ENCODE data around the gene KMT2A. TPM values are rescaled to one million over a fixed set of nuclear protein-coding genes. Genes with fewer than 3 reads are reported as not detected.
A peak's percentile ranks its signal among the peaks of the same experiment; 100 is the strongest.

KMT2A gene
- total and polyA plus RNA-seq, 10 of the 15 experiments (the other 5 are each of a cell fraction or from before 2014, with no cell fraction given) = 6.1 to 56.9 (median 25.4) TPM

DNA sequence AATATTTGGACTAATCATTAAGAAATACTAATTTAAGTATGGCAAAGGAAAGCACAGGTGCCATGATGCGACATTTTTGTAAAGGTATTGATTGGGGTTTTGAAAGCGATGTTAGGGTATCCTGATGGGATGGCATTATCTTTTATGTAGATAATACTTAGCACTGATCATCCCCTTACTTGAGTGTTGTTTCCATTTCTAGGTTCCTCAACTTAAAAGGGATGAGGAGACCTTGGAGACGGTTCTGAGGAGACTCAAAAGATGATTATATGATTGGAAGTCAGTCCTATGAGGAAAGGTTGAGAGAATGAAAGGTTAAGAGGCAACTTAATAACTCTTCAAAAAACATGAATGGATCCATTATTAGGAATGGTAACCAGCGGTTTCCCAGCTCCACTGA is 11.1 kb downstream of the KMT2A start:
- Histone ChIP-seq H4K20me1 (ENCODE audit: control insufficient read depth, insufficient read depth) (no peaks in the 10 kb centered on the region), H3K4me3 (no peak overlapping the region)
- no peak for DNase-seq (ENCODE audit: low read depth, low spot score)

More for the DNA sequence above, 11.1 kb downstream of the KMT2A start:
- Histone ChIP-seq H3K27me3 (replicated peaks in 1 of 2; ENCODE audit: control insufficient read depth in 2 of 2, insufficient read depth in 2 of 2, low read length in 1 of 2) (no peaks in the 10 kb centered on the region), H3K9ac (ENCODE audit: control insufficient read depth, insufficient read depth, low read length) (no peak overlapping the region), H3K4me2 (ENCODE audit: control insufficient read depth, insufficient read depth) (0 out of 2 replicates have a peak overlapping the region, but pooled peaks have one; percentile 62), H3K36me3 (ENCODE audit: control insufficient read depth in 2 of 2, insufficient read depth in 2 of 2, low read length in 1 of 2) (peaks cover 0 to 9% of the 10 kb centered on the region in 2 experiments; a peak in 1 of 4 replicates), H2AFZ (ENCODE audit: control insufficient read depth, low read depth, low read length) (no peak overlapping the region), H3K79me2 (ENCODE audit: control insufficient read depth, insufficient read depth, low read length) (peaks cover 88% of the 10 kb centered on the region), H3K27ac (ENCODE audit: control insufficient read depth, insufficient read depth) (peak overlapping the region; percentile 62; the same call in 1 of the 2 replicates), H3K9me3 (replicated peaks; ENCODE audit: control insufficient read depth, insufficient read depth, low read length) (no peaks in the 10 kb centered on the region), H3K4me1 (ENCODE audit: control insufficient read depth, insufficient read depth, low read length) (peaks cover 34% of the 10 kb centered on the region)
- RAD21 ChIA-PET (ENCODE audit: unreplicated experiment) = interaction anchor here (0.7 to 1.7 kb wide), 6 partner anchors 8 to 342 kb away, joined by 3 to 16 read pairs (median 3); no protein-coding TSS in a partner anchor
- intact Hi-C loops (cut with micrococcal nuclease; ENCODE audit: unreplicated experiment) = no loop called here
- POLR2A ChIA-PET = interaction anchor here (0.5 to 2.0 kb wide), 3 partner anchors 8 to 125 kb away, joined by 3 to 14 read pairs (median 7); partner anchors contain the start of genes ARCN1 and KMT2A
- in situ Hi-C loops (cut with MboI) = no loop called here
- ATAC-seq = no peak
- 99% methylated on average over 4 of the region's 4 CpGs for WGBS (ENCODE audit: insufficient coverage, insufficient replicate concordance, low lambda C conversion rate, missing lambda C conversion rate)
- FAIRE-seq = no peak
- SMC1A ChIA-PET (ENCODE audit: uncharacterized antibody, unreplicated experiment) = interaction anchor here (0.8 to 2.5 kb wide), 12 partner anchors 9 to 245 kb away, joined by 3 to 11 read pairs (median 4); partner anchors contain the start of gene KMT2A
- CTCF ChIA-PET = interaction anchor here (0.6 to 2.0 kb wide), 4 partner anchors 8 to 515 kb away, joined by 3 to 10 read pairs (median 3); no protein-coding TSS in a partner anchor
- no TSS peak for BruUV-seq (replicated peaks)
- TF ChIP-seq BHLHE40 (IDR thresholded peaks at IDR 0.05; ENCODE audit: borderline replicate concordance in 1 of 2, low read depth in 2 of 2, low read length in 1 of 2) (no peak), CBFB (IDR thresholded peaks at IDR 0.05; ENCODE audit: low read depth) (no peak), RAD21 (IDR thresholded peaks at IDR 0.05; ENCODE audit: insufficient read depth, low read depth, low read length) (no peak), SRF (IDR thresholded peaks at IDR 0.05; ENCODE audit: low read depth in 2 of 2, low read length in 2 of 2) (no peak)
- TF ChIP-seq, protein P1, sequence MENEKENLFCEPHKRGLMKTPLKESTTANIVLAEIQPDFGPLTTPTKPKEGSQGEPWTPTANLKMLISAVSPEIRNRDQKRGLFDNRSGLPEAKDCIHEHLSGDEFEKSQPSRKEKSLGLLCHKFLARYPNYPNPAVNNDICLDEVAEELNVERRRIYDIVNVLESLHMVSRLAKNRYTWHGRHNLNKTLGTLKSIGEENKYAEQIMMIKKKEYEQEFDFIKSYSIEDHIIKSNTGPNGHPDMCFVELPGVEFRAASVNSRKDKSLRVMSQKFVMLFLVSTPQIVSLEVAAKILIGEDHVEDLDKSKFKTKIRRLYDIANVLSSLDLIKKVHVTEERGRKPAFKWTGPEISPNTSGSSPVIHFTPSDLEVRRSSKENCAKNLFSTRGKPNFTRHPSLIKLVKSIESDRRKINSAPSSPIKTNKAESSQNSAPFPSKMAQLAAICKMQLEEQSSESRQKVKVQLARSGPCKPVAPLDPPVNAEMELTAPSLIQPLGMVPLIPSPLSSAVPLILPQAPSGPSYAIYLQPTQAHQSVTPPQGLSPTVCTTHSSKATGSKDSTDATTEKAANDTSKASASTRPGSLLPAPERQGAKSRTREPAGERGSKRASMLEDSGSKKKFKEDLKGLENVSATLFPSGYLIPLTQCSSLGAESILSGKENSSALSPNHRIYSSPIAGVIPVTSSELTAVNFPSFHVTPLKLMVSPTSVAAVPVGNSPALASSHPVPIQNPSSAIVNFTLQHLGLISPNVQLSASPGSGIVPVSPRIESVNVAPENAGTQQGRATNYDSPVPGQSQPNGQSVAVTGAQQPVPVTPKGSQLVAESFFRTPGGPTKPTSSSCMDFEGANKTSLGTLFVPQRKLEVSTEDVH (IDR thresholded peaks at IDR 0.05; ENCODE audit: low read depth, partially characterized antibody) = no peak
